ENCODE results near the gene CIB1.
A peak's percentile ranks its signal among the peaks of the same experiment; 100 is the strongest.

GRCh38 chr15:90249203-90249863, 15.6 kb upstream of the CIB1 start, which contains the start of gene TTLL13:
- TF ChIP-seq CTCF (IDR thresholded peaks at IDR 0.05; ENCODE audit: insufficient read depth, low read length) (no peak), POLR2AphosphoS5 (IDR thresholded peaks at IDR 0.05; ENCODE audit: low read depth) (no peak), GABPA (IDR thresholded peaks at IDR 0.05; ENCODE audit: low read depth) (no peak), REST (IDR thresholded peaks at IDR 0.05; ENCODE audit: insufficient replicate concordance, low read depth) (no peak), SPI1 (IDR thresholded peaks at IDR 0.05; ENCODE audit: borderline replicate concordance, low read depth) (peak; percentile 59; the same call in 1 of the 2 replicates)
